Kidney (tissue), 14 donors: ENCODE data around the gene RARRES2. TPM values are rescaled to one million over a fixed set of nuclear protein-coding genes. Genes with fewer than 3 reads are reported as not detected.
"Not testable (repeated sequence)": the region's sequence is repeated elsewhere in the genome, so short reads cannot be mapped to it uniquely, and the experiment has no call there.

Experiments used
- DNase-seq, 5 donors: peaks; one replicate each; pipeline ENCODE4 v3.0.0-alpha.2; 2013 to 2020
- FAIRE-seq: peaks from 2 replicates; lab custom pipeline; 2012; peaks lifted over from hg19 to GRCh38; lab: Jason Lieb, UNC
- H3K27ac ChIP-seq, 2 donors: one replicate each; pipeline ENCODE4 v1.7.0; 2013; ENCODE audit warnings: low read depth in 2 of 2, low read length in 2 of 2, inconsistent platforms in 1 of 2
- H3K27me3 ChIP-seq: one replicate; pipeline ENCODE4 v1.7.1; 2013; ENCODE audit warnings: low read length, inconsistent platforms; ENCODE audit not compliant: control insufficient read depth, insufficient read depth
- H3K36me3 ChIP-seq, 3 donors: one replicate each; pipeline versions ENCODE4 v1.7.0 to v1.7.1; 2013; ENCODE audit warnings: low read length in 3 of 3, control low read depth in 1 of 3, inconsistent platforms in 1 of 3; ENCODE audit not compliant: insufficient read depth in 3 of 3, control insufficient read depth in 2 of 3
- H3K4me1 ChIP-seq, 3 donors: one replicate each; pipeline versions ENCODE4 v1.7.0 to v1.7.1; 2013; ENCODE audit warnings: low read length in 3 of 3, inconsistent platforms in 1 of 3, low read depth in 1 of 3; ENCODE audit not compliant: control insufficient read depth in 2 of 3, insufficient read depth in 2 of 3
- H3K4me3 ChIP-seq, 3 donors: one replicate each; pipeline versions ENCODE4 v1.7.0 to v1.8.1; 2013; ENCODE audit warnings: low read length in 3 of 3, control low read depth in 1 of 3, inconsistent platforms in 1 of 3
- H3K9ac ChIP-seq, 3 donors: one replicate each; pipeline versions ENCODE4 v1.7.0 to v1.7.1; 2013; ENCODE audit warnings: low read length in 3 of 3, control low read depth in 1 of 3, inconsistent platforms in 1 of 3
- H3K9me3 ChIP-seq, 3 donors: one replicate each; pipeline versions ENCODE4 v1.7.0 to v1.7.1; 2013; ENCODE audit warnings: low read length in 3 of 3, control low read depth in 1 of 3, inconsistent platforms in 1 of 3; ENCODE audit not compliant: control insufficient read depth in 2 of 3, insufficient read depth in 1 of 3
- intact Hi-C: fragments of 100-400 bp; cut with DNase I; formaldehyde crosslinking; loops from one replicate; pipeline ENCODE4 v1.11.1; 2022
- polyA plus RNA-seq: library from polyadenylated mRNA; stranded (reverse); fragments of 350-450 nt; fragmentation: Illumina TruSeq; extraction: RNeasy Lipid Tissue Mini Kit (QIAGEN cat#74804); gene quantifications from one replicate; pipeline ENCODE4 v1.2.3, GENCODE V29; 2014; ENCODE audit warnings: low read depth, low replicate concordance; ENCODE audit not compliant: insufficient read depth
- total RNA-seq: library from RNA; stranded (reverse); fragmentation: NEBNext Ultra II Directional; extraction: Animal tissue kit (Norgen Biotek cat#: 25700); gene quantifications from one replicate; pipeline ENCODE4 v1.2.1, GENCODE V29; 2021
- TF ChIP-seq, protein P1 (sequence below): IDR thresholded peaks from 3 replicates; pipeline ENCODE4 v1.5.1; 2012; ENCODE audit warnings: mild to moderate bottlenecking, moderate library complexity, borderline replicate concordance; ENCODE audit not compliant: insufficient read depth; ENCODE audit errors: extremely low read depth
- donor health status: control.
- donor health status: control.
- donor health status: control.
- donor health status: control.
- donor health status: control.
- donor health status: DM: yes; HTN: yes; CAD: no.
- donor health status: Normal renal cell carcinoma (clear cell type).

RARRES2 gene
- total and polyA plus RNA-seq, 2 donors from 2014 or later: 104 to 475 TPM

DNA sequence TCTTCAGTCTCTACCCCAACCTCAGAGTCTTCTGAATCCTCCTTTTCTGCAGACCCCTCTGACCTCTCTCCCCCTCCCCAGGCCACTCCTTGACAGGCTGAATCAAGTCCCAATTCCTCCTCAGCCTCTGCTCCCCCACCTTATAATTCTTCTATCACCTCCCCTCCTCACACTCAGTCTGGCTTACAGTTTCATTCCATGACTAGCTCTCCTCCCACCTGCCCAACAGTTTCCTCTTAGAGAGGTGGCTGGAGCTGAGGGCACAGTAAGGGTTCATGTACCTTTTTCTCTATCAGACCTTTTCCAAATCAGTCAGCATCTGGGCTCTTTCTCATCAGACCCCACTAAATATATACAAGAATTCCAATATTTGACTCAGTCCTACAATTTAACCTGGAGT, 32.9 kb downstream of the RARRES2 start:
- no peak overlapping the region for H3K27ac ChIP-seq
- no peak overlapping the region for H3K9ac ChIP-seq
- no peak for FAIRE-seq
- H3K27me3 ChIP-seq: no peaks in the 10 kb centered on the region
- intact Hi-C loops: no loop called here
- no peaks in the 10 kb centered on the region for H3K36me3 ChIP-seq
- peak in 1 of 5 donors; percentile 10 for DNase-seq
- no peaks in the 10 kb centered on the region for H3K9me3 ChIP-seq
- peaks cover 0 to 11% (median 4%) of the 10 kb centered on the region in 3 donors for H3K4me1 ChIP-seq
- TF ChIP-seq, protein P1, sequence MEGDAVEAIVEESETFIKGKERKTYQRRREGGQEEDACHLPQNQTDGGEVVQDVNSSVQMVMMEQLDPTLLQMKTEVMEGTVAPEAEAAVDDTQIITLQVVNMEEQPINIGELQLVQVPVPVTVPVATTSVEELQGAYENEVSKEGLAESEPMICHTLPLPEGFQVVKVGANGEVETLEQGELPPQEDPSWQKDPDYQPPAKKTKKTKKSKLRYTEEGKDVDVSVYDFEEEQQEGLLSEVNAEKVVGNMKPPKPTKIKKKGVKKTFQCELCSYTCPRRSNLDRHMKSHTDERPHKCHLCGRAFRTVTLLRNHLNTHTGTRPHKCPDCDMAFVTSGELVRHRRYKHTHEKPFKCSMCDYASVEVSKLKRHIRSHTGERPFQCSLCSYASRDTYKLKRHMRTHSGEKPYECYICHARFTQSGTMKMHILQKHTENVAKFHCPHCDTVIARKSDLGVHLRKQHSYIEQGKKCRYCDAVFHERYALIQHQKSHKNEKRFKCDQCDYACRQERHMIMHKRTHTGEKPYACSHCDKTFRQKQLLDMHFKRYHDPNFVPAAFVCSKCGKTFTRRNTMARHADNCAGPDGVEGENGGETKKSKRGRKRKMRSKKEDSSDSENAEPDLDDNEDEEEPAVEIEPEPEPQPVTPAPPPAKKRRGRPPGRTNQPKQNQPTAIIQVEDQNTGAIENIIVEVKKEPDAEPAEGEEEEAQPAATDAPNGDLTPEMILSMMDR: no peak
- H3K4me3 ChIP-seq: no peak overlapping the region

DNA sequence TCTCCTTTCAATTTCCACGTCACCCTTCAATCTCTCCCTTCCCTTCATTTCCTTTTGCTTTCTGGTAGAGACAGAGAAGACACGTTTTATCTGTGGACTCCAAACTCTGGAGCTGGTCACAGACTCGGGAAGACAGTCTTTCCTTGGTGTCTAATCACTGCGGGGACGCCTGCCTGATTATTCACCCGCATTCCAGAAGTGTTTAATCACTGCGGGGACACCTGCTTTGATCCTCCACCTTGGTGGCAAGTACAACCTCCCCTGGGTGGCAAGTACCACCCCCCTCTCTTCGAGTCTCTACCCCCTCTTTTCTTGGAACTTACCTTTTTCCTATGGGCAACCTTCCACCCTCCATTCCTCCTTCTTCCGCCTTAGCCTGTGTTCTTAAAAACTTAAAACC, 33.5 kb downstream of the RARRES2 start:
- TF ChIP-seq, protein P1: no peak
- H3K27ac ChIP-seq: no peak overlapping the region
- H3K4me3 ChIP-seq: no peak overlapping the region
- intact Hi-C loops: no loop called here
- FAIRE-seq: no peak
- H3K27me3 ChIP-seq: no peaks in the 10 kb centered on the region
- no peak overlapping the region for H3K9ac ChIP-seq
- no peaks in the 10 kb centered on the region for H3K9me3 ChIP-seq
- no peak for DNase-seq
- no peaks in the 10 kb centered on the region for H3K36me3 ChIP-seq
- peaks cover 0 to 11% (median 4%) of the 10 kb centered on the region in 3 donors for H3K4me1 ChIP-seq

GRCh38 chr7:150307129-150307528, 34.3 kb downstream of the RARRES2 start:
- FAIRE-seq: no peak
- Histone ChIP-seq H3K36me3 (no peaks in the 10 kb centered on the region), H3K4me3 (no peak overlapping the region), H3K9ac (no peak overlapping the region), H3K27me3 (no peaks in the 10 kb centered on the region), H3K27ac (no peak overlapping the region), H3K4me1 (peaks cover 0 to 11% (median 4%) of the 10 kb centered on the region in 3 donors), H3K9me3 (no peaks in the 10 kb centered on the region)
- DNase-seq: no peak
- intact Hi-C loops: no loop called here
- TF ChIP-seq, protein P1: no peak

- FAIRE-seq, H3K27ac ChIP-seq, H3K4me1 ChIP-seq, H3K27me3 ChIP-seq, intact Hi-C loops, H3K4me3 ChIP-seq, H3K9ac ChIP-seq, H3K36me3 ChIP-seq, DNase-seq, H3K9me3 ChIP-seq: not testable (repeated sequence)
These were observed 35.1 kb downstream of the RARRES2 start for GRCh38 chr7:150306377-150306776.

DNA sequence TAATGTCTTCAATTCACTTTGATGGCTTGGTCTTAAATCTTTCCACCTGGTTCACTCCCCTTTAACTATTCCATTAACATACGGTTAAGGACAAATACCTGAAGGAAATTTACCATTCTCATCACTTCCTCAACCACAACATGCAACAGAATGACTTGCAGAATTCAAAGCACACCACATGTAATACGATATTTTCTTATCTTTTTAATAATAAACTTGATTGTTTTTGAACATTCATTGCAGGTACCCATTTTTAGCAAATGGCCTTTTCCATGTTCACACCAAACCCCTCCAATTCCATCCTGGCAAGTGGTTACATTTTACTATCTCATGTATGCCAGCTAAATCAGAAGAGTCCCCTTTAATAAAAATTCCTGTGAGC, 35.5 kb downstream of the RARRES2 start:
- H3K4me3 ChIP-seq, H3K4me1 ChIP-seq, FAIRE-seq, H3K9ac ChIP-seq, H3K9me3 ChIP-seq, H3K27ac ChIP-seq, intact Hi-C loops, H3K36me3 ChIP-seq, DNase-seq, H3K27me3 ChIP-seq: not testable (repeated sequence)

- DNase-seq, H3K9me3 ChIP-seq, H3K9ac ChIP-seq, H3K36me3 ChIP-seq, H3K4me3 ChIP-seq, H3K27ac ChIP-seq, intact Hi-C loops, FAIRE-seq, H3K27me3 ChIP-seq, H3K4me1 ChIP-seq: not testable (repeated sequence)
These were observed 36.0 kb downstream of the RARRES2 start for GRCh38 chr7:150305259-150305902.
